ENCODE results near the gene LRP1-AS. TPM values are rescaled to one million over a fixed set of nuclear protein-coding genes. Genes with fewer than 3 reads are reported as not detected.

LRP1-AS gene
- total RNA-seq, 2 experiments from 2014 or later, result not detected

DNA sequence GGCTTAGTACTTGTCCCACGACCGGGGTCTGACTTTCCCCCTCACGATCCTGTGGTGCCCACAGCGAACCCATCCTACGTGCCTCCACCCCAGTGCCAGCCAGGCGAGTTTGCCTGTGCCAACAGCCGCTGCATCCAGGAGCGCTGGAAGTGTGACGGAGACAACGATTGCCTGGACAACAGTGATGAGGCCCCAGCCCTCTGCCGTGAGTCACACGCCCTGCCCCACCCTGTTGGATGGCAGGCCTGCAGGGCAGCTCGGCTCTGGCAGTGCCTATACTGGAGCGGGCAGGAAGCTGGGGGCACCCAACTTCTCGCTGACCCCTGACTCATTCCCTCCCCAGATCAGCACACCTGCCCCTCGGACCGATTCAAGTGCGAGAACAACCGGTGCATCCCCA, 18.3 kb upstream of the LRP1-AS start:
- no peak for DNase-seq
- TF ChIP-seq, protein P1, sequence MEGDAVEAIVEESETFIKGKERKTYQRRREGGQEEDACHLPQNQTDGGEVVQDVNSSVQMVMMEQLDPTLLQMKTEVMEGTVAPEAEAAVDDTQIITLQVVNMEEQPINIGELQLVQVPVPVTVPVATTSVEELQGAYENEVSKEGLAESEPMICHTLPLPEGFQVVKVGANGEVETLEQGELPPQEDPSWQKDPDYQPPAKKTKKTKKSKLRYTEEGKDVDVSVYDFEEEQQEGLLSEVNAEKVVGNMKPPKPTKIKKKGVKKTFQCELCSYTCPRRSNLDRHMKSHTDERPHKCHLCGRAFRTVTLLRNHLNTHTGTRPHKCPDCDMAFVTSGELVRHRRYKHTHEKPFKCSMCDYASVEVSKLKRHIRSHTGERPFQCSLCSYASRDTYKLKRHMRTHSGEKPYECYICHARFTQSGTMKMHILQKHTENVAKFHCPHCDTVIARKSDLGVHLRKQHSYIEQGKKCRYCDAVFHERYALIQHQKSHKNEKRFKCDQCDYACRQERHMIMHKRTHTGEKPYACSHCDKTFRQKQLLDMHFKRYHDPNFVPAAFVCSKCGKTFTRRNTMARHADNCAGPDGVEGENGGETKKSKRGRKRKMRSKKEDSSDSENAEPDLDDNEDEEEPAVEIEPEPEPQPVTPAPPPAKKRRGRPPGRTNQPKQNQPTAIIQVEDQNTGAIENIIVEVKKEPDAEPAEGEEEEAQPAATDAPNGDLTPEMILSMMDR (IDR thresholded peaks at IDR 0.05), result no peak
- Histone ChIP-seq H3K4me1 (ENCODE audit: insufficient read depth, low read length) (no peaks in the 10 kb centered on the region), H3K9me3 (ENCODE audit: control insufficient read depth in 1 of 2, insufficient read depth in 1 of 2, low read length in 2 of 2) (no peaks in the 10 kb centered on the region), H3K27ac (ENCODE audit: low read depth in 1 of 2, low read length in 2 of 2) (no peak overlapping the region), H3K4me3 (ENCODE audit: low read length) (no peak overlapping the region), H3K27me3 (ENCODE audit: control insufficient read depth in 1 of 2, insufficient read depth in 2 of 2, low read length in 2 of 2) (no peaks in the 10 kb centered on the region), H3K36me3 (ENCODE audit: insufficient read depth, low read length) (no peaks in the 10 kb centered on the region)
- intact Hi-C loops (cut with DNase I, micrococcal nuclease), result no loop called here
- ChIA-PET CTCF (interaction anchor here (0.5 kb wide), 1 partner anchor 143 kb away, joined by 4 read pairs; no protein-coding TSS in a partner anchor), POLR2A (no interaction called here)
- no peak overlapping the region for H3K4me3 Mint-ChIP-seq
- no peak overlapping the region for H3K27ac Mint-ChIP-seq
- H3K9me3 Mint-ChIP-seq, result no peaks in the 10 kb centered on the region
- no peak for ATAC-seq (ENCODE audit: poor library complexity)
- H3K36me3 Mint-ChIP-seq (ENCODE audit: low read depth), result peaks cover 4% of the 10 kb centered on the region
- no peaks in the 10 kb centered on the region for H3K27me3 Mint-ChIP-seq
- no peaks in the 10 kb centered on the region for H3K4me1 Mint-ChIP-seq (ENCODE audit: low read depth)

DNA sequence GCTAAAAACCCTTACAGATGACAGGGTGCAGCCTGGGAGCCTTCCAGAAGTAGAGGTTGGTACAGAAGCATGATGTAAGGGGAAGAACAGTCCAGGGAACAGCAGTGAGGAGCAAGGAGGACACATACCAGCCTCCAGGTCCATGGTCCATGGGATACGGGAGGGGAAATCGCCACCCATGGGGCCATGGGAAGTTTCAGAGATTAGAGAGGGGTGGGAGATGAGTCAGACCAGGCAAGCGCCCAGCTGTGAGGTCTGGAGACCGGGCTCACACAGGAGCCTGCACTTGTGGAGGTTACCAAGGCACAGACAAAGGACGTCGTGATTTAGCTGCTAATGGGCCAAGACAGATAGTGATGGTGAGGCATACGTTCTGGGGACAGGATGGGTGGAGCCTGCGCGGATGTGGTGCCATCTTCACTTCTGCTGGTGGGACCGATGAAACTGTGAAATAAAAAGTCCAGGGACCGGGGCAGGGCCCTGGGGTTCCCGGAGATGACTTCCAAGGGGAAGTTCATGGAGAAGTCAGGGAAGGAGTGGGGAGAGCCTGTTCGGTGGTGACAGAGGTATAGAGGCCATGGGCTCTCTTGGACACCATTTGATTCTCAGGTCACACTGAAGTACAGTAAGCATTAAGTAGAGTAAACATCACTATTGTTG, 17.7 kb upstream of the LRP1-AS start:
- ATAC-seq (ENCODE audit: poor library complexity), result no peak
- H3K4me3 ChIP-seq (ENCODE audit: low read length), result no peak overlapping the region
- no peaks in the 10 kb centered on the region for H3K9me3 ChIP-seq (ENCODE audit: control insufficient read depth in 1 of 2, insufficient read depth in 1 of 2, low read length in 2 of 2)
- no peak overlapping the region for H3K27ac ChIP-seq (ENCODE audit: low read depth in 1 of 2, low read length in 2 of 2)
- no peaks in the 10 kb centered on the region for H3K4me1 ChIP-seq (ENCODE audit: insufficient read depth, low read length)
- TF ChIP-seq, protein P1 (IDR thresholded peaks at IDR 0.05), result no peak
- DNase-seq, result no peak
- CTCF ChIA-PET, result interaction anchor here (0.5 kb wide), 1 partner anchor 142 kb away, joined by 4 read pairs; no protein-coding TSS in a partner anchor
- no peaks in the 10 kb centered on the region for H3K36me3 ChIP-seq (ENCODE audit: insufficient read depth, low read length)
- intact Hi-C loops (cut with DNase I, micrococcal nuclease), result no loop called here
- Mint-ChIP-seq H3K27ac (no peak overlapping the region), H3K9me3 (no peaks in the 10 kb centered on the region), H3K36me3 (ENCODE audit: low read depth) (peaks cover 4% of the 10 kb centered on the region), H3K4me3 (no peak overlapping the region), H3K27me3 (no peaks in the 10 kb centered on the region), H3K4me1 (ENCODE audit: low read depth) (no peaks in the 10 kb centered on the region)
- POLR2A ChIA-PET, result no interaction called here
- no peaks in the 10 kb centered on the region for H3K27me3 ChIP-seq (ENCODE audit: control insufficient read depth in 1 of 2, insufficient read depth in 2 of 2, low read length in 2 of 2)

DNA sequence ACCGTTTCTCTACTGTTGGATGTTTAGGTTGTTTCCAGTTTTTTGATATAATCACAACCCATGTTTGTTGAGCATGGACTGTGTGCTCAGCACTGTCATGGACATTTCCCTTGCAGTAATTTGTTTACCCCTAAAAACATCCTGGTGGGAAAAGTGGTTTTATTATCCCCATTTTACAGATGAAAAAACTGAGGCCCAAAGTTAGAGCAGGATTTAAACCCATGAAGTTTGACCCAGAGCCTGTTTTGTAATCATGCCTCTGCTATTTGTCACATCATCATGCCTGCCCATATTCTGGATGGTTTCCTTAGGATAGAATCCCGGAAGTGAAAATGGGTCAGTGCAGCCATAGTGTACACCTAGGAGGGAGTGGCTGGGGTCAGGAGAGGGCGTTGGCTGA, 17.0 kb upstream of the LRP1-AS start:
- Mint-ChIP-seq H3K27ac (no peak overlapping the region), H3K9me3 (no peaks in the 10 kb centered on the region), H3K27me3 (no peaks in the 10 kb centered on the region), H3K4me3 (no peak overlapping the region), H3K36me3 (ENCODE audit: low read depth) (peaks cover 4% of the 10 kb centered on the region), H3K4me1 (ENCODE audit: low read depth) (no peaks in the 10 kb centered on the region)
- POLR2A ChIA-PET, result no interaction called here
- ATAC-seq (ENCODE audit: poor library complexity), result no peak
- CTCF ChIA-PET, result no interaction called here
- intact Hi-C loops (cut with DNase I, micrococcal nuclease), result no loop called here
- DNase-seq, result no peak
- Histone ChIP-seq H3K9me3 (ENCODE audit: control insufficient read depth in 1 of 2, insufficient read depth in 1 of 2, low read length in 2 of 2) (no peaks in the 10 kb centered on the region), H3K36me3 (ENCODE audit: insufficient read depth, low read length) (no peaks in the 10 kb centered on the region), H3K27ac (ENCODE audit: low read depth in 1 of 2, low read length in 2 of 2) (no peak overlapping the region), H3K27me3 (ENCODE audit: control insufficient read depth in 1 of 2, insufficient read depth in 2 of 2, low read length in 2 of 2) (no peaks in the 10 kb centered on the region), H3K4me1 (ENCODE audit: insufficient read depth, low read length) (no peaks in the 10 kb centered on the region), H3K4me3 (ENCODE audit: low read length) (no peak overlapping the region)
- TF ChIP-seq, protein P1 (IDR thresholded peaks at IDR 0.05), result no peak
